GM12891 (cell line): Measurements from ENCODE around the gene MAPK13.

Experiments
- PAX5 ChIP-seq: IDR thresholded peaks from 2 replicates; pipeline ENCODE4 v1.6.1; 2011; ENCODE audit warnings: low read length, moderate library complexity, mild to moderate bottlenecking; ENCODE audit not compliant: insufficient read depth, severe bottlenecking
- POLR2A ChIP-seq: IDR thresholded peaks from 2 replicates; pipeline ENCODE4 v1.6.1; 2011; ENCODE audit warnings: low read depth, low read length, control low read depth
- POLR2AphosphoS5 ChIP-seq: IDR thresholded peaks from 2 replicates; pipeline ENCODE4 v1.6.1; 2011; ENCODE audit warnings: low read depth, low read length, control low read depth
- POU2F2 ChIP-seq: IDR thresholded peaks from 2 replicates; pipeline ENCODE4 v1.6.1; 2011; ENCODE audit warnings: low read depth, mild to moderate bottlenecking, control low read depth, low read length, moderate library complexity
- SPI1 ChIP-seq: IDR thresholded peaks from 2 replicates; pipeline ENCODE4 v1.6.1; 2011; ENCODE audit warnings: low read depth, low read length, control low read depth
- TAF1 ChIP-seq: IDR thresholded peaks from 2 replicates; pipeline ENCODE4 v1.6.1; 2011; ENCODE audit warnings: low read depth, low read length, control low read depth

DNA sequence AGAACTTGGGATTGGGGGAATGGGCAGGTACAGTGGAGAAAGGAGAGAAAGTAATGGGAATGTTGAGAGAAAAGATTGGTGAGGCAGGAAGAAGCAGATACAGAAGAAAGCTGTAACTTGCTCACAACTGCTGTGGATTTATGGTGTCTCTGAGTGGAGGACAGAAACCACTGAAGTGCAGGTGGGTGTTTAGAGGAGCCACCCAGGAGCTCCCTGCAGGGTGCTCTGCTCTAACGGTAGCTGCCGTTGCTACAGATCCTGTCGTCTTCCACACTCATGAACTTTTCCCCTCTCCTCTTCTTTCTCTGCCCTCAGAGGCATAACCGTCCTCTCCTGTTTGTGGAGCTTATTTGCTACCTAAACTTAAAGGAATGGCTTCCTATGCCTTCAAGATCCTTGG, 27.5 kb upstream of the MAPK13 start:
- TF ChIP-seq POLR2A = no peak
- TF ChIP-seq POLR2AphosphoS5 = no peak
- TF ChIP-seq SPI1 = no peak
- TF ChIP-seq TAF1 = no peak
- no peak for TF ChIP-seq PAX5
- no peak for TF ChIP-seq POU2F2
